Kidney glomerular epithelial cell (primary cell): ENCODE results near the gene MPC1.
"Not testable (repeated sequence)": the region's sequence is repeated elsewhere in the genome, so short reads cannot be mapped to it uniquely, and the experiment has no call there.

Experiments used
- DNase-seq: peaks from one replicate; lab custom pipeline; 2025; lab: John Stamatoyannopoulos, UW

Gene MPC1

GRCh38 chr6:166345672-166346071 lies 37.1 kb downstream of the MPC1 start:
- not testable (repeated sequence) for DNase-seq

DNA sequence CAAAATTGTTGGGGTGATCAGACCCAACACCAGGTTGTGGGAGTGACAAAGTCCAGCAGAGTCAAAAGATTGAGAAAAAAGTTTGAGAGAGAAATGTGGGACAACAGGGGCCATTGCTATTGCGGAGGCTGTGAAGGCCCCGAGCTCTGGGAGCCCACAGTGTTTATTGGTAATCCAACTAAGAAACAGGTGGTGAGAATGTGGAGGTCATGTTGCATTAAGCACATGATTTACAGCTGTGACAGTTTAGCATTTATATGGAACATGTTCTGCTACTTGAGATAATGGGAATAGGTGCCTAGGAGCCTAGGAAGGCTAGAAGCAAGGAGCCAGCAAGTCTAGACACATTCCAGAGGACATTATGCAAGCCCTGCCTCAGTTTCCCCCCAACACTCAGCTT lies 37.8 kb downstream of the MPC1 start:
- DNase-seq: not testable (repeated sequence)

DNA sequence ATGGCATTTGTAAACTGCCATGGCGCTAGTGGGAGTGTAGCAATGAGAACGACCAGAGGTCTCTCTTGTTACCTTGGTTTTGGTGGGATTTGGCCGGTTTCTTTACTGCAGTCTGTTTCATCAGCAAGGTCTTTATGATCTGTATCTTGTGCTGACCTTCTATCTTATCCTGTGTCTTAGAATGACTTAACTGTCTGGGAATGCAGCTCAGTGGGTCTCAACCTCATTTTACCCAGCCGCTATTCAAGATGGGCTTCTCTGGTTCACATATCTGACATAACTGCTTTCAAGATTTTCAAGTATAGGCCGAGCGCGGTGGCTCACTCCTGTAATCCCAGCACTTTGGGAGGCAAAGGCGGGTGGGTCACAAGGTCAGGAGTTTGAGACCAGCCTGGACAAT lies 38.5 kb downstream of the MPC1 start:
- no peak for DNase-seq

- DNase-seq: no peak
Measured at GRCh38 chr6:166343150-166343487, 39.6 kb downstream of the MPC1 start.

DNA sequence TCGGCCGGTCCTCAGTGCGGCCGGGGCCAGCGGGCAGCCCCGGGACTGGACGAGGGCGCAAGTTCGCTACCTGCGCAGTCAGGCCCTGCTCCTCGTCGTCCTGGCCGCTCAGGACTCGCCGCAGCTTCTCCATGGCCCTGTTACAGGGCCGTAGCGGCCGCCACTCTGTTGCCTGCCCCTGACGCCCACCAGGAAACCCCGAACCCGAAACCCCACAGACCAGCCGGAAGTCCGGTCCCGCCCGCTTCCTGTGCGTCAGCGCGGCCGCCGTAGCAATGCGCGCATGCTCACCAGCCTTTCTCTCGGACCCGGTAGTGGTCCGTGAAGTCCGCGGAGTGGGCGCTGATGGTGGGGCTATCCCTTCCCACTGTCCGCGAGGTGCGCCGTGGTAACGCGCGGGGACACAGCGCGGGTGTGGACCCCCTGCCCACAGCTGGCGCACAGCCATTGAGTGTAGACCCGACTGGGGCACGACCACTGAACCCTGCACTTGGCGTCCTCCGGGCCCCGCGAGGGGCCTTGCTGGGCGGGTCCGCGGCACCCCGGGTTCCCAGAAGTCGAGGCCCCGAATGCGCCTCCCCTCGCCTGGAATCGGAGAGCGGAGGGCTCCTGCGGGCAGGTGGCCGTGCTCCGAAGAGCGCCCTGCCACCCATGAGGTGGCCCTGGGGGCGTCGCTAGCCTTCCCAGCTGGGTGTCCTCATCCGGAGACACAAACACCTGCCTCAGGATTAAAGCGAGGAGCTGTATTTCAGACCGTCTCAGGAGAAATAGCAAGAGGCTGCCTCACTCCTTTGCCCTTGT lies 40.2 kb downstream of the MPC1 start, which contains the start of gene SFT2D1:
SFT2D1 (minus strand) TSS at position 197 of the 801 bp plus-strand sequence; CDS start at position 133, 64 bp downstream.
- DNase-seq: peak; percentile 70

GRCh38 chr6:166341977-166342348 lies 40.8 kb downstream of the MPC1 start:
- DNase-seq: no peak

DNA sequence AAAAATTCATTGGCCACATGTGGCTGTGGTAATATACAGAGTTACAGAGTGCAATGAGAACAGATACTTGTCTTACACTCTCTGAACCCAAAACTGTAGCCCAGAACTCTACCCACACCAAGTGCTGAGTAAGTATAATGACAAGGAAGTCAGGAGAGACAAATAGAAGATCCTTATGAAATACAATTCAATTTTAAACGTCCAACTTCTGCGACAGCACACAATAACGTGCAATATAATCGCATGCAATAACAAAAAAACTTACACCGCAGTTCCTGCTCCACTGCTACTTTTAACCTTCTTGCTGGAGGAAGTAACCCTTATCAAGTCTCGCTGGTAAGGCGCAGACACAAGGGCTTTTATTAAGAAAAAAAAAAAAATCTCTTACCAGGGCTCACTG lies 41.3 kb downstream of the MPC1 start:
- no peak for DNase-seq

- no peak for DNase-seq
Measured at GRCh38 chr6:166338854-166339253, 43.9 kb downstream of the MPC1 start.

DNA sequence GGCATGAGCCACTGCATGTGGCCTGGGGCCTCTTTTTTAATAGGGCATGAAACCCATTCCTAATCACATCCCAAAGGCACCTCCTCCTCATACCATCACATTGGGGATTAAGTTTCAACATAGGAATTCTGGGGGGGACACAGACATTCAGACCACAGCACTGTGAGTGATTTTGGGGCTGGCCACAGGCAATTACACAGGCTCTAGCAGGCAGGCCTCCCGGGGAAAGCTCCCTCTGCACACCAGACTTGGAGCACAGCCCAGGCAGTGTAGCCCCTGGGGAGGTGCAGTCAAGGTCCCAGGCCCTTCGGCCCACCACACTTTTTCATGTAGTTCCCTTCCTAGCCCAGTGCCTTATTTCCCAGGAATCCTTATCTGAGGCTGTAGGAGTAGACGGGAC lies 45.9 kb downstream of the MPC1 start:
- no peak for DNase-seq

DNA sequence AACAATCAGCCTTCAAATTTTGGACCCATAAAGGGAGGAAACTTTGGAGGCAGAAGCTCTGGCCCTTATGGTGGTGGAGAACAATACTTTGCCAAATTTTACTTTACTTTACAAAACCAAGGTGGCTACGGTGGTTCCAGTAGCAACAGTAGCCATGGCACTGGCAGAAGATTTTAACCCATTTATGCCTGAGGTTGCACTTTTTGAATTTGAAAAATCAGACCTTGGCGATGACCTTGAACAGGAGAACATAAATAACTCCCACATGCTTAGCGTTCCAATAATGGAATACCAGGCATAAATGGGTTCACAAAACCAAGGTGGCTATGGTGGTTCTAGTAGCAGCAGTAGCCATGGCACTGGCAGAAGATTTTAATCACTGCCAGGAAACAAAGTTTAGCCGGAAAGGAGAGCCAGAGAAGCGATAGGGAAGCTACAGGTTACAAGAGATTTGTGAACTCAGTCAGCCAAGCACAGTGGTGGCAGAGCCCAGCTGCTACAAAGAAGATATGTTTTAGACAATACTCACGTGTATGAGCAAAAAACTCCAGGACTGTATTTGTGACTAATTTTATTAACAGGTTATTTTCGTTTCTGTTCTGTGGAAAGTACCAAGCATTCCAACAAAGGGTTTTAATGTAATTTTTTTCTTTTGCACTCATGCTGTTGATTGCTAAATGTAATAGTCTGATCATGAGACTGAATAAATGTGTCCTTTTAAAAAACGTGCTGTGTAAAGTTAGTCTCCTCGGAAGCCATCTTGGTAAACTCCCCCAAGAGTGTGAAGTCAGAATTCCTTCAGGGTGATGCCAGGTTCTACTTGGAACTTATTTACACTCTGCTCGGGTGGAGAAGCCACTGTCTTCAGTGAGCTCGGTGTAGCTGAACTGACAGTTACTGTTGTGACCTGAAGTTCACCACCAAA lies 47.1 kb downstream of the MPC1 start:
- no peak for DNase-seq

- DNase-seq: no peak
Measured at GRCh38 chr6:166334878-166335277, 47.9 kb downstream of the MPC1 start.

DNA sequence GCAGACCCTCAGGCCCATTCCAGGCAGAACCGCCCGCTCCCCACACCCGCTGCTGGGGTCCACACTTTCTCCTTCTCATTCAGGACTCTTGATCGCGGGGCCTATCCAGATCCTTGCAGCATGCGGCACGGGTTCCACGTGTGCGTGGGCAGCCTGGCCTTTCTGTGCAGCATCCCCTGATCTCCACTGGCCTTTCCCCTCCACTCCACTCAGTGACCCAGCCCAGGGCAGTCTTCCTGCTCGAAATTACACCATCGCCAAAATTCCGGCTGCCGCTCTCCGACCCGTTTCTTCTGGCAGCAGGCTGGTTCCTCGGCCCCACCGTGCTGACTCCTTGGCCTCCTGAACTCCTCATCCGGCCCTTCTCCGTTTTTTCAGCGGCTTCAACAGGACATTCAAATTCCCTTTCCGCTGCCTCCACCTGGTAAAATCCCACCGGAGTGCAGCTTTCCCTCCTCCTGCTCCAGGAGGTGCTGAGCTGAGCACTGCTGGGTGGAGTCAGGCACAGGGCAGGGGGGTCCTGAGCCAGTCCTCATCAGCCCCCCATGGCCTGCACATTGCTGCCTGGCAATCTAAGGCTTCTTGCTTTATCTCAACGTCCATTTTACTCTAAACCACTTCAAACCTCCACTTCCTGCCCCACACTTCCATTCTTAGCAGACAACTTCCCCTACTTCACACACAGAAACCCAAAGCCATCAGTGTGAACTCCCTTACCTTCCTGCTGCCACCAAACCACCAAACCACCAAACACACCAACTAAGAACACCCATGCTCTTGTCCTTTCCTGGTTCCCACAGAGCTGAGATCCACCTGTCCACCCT lies 49.4 kb downstream of the MPC1 start:
- no peak for DNase-seq

GRCh38 chr6:166331503-166332415 lies 51.0 kb downstream of the MPC1 start:
- DNase-seq: no peak

DNA sequence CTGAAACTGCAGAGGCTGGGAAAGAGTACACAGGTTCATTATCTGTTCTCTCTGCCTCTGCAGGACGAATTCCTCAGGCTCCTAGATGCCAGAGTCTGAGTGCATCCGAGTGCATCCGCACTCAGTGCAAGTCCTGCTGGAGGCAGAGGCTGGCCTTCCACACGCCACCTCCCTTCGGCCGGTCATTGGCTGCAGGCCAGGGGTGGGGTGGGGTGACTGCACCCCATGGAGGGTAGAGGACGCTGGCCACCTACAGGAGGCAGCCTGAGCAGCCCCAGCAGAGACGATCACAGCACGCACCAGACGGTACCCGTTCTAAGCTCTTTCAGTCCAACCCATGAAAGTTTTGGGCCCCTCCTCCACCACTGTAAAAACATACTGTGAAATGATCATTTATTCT lies 52.1 kb downstream of the MPC1 start:
- DNase-seq: peak; percentile 60

DNA sequence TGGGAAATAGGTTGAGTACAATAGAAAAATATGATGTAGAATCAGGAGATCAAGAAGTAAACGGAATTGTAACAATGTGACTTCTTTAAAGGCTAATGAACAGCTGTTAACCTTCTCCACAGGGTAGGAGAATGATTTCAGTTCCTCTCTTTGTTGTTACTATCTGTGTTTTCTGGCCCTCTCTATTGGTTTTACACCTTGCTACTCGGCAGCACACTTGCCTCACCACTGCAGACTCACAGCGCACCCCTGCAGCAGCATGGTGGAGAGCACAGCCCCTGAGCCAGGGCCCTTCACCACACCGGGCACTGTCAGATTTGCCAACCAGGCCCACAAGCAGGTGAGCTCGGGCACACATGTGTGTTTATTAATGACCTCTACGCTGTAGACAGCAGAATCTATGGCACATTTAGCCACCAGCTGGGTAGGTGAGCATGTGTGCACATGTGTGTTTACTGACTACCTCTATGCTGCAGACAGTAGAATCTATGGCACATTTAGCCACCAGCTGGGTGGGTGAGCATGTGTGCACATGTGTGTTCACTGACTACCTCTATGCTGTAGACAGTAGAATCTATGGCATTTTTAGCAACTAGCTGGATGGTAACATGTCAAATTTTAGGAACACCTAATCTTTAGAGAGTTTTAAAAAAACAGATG lies 57.2 kb downstream of the MPC1 start:
- DNase-seq: no peak

- no peak for DNase-seq
Measured at GRCh38 chr6:166323395-166323794, 59.3 kb downstream of the MPC1 start.

DNA sequence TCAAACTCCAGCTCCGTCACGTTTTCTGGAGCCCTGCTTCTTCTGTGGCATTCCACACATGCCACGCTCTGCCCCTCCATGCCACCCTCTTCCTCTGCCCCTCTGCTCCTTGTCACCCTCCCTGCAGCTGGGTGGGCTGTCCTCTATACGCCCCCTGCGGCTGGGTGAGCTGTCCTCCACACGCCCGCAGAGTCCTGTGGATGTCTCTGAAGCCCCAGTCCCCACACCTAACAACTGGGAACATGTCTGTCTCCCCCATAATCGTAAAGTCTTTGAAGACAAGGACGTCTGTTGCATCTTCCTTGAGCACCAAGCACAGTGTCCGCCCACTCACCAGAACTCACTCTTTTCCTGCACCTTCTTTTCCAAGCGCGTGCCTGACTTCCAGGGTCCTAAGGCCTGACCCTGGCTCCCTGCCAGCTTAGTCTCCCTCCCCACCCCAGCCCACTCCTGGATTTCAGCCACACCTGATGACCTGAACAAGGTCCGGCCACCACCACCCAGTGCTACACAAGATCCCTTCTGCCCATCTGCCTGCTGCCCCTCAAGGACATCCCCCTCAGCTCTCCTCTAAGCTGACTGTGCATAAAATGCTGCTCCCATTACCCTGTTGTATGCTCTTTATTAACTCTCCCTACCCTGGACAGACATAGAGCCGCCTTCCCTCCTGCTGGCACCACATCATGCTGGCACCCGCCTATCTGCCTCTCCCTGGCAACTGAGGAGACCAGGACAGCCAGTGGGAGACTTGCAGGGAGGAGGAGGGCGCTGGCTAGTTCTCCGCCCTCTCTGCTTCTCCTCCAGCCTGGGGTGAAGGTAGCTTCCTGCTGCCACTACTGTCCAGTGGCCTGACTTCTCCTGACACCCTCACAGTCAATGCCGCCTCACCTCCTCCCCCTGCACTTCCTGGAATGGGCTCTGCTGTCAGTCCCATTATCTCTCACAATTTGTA lies 63.8 kb downstream of the MPC1 start:
- no peak for DNase-seq

DNA sequence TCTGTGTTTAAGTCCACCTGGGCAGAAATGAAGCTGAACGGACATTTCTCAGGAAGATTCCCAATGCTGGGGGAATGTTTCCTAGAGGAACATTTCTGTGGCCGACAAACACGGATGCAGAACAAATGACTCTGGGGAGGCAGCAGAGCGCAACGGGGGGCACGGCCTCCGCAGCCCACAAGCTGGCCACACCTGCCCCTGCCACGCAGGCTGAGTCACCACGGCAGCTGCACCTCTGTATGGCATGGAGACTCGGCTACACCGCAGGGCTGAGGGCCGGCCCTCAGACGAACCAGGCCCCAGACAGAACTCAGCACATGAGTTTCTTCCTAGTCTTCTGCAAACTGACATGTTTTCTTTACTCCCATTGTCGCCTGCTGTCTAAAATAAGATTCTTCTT lies 64.5 kb downstream of the MPC1 start:
- DNase-seq: peak; percentile 79
